Stimulated activated CD8-positive, alpha-beta memory T cell treated with anti-CD3 and anti-CD28 coated beads, Interleukin-2, amount 100 ng/mL, for 1 hour (primary cell): Measurements from ENCODE around the gene PSMA7.
A peak's percentile ranks its signal among the peaks of the same experiment; 100 is the strongest.

ENCODE experiments used
- DNase-seq, 2 donors: peaks; one replicate each; pipeline ENCODE4 v3.0.0-alpha.2; 2020; ENCODE audit warnings: low read depth in 2 of 2

PSMA7 gene

DNA sequence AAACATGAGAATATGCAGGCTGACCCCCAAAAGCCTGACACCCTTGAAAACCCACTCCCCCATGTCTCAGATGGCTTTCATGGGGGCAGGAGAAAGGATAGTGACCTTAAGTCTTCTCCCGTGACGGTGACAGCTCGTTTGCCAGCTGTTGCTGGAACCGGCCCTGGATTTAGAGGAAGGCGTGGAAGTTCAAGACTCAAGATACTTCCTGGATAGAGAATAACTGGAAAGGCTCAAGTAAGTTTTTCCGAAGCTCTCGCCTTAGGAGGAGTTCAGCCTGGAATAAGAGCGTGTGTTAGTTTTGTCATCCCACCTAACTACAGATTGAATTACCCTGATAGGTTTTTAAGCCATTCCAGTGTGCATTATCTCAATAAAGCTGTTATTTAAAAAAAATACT lies 28.1 kb upstream of the PSMA7 start:
- DNase-seq, result no peak

DNA sequence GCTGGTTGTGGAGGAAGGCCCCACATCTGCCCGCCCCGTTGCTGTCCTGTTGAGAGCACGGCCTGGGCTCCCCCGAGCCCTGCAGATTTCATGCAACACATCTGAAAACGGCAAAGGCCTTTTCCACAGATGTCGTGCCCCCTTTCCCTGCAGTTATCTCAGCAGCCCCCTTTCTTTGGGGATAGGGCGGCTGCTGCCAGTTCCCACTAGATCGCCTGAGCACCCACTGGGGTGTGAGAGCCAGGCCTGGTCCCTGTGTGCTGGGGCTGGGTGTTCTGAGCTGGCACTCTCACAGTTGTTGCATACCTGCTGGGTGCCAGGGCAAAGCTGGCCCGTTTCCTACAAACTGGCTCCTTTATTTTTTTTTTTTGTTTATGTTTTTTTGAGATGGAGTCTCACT lies 27.3 kb upstream of the PSMA7 start:
- no peak for DNase-seq

DNA sequence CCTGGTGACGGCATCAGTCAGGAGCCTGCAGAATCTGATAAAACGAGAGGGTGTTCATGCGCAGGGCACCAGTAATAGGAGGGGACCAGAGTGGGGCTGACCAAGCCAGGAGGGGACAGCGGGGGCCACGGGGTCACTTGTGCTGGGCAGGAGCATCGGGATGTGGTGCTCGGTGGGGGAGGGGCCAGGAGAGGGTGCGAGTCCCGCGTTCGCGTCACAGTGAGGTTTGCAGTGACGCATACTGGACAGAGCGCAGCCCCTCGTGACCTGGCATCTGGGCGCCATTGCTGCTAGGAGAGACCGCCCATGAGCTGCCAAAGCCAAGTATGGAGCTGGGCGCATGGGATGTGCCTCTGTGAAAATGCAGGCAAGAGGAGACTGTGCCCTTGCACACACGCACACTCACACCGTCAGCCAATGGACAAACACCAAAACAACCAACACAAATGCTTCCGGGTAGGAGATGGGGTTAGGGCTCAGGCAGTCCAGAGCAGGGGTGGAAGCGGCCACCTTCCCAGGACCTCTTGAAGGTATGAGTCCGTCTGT lies 25.8 kb upstream of the PSMA7 start:
- no peak for DNase-seq

DNA sequence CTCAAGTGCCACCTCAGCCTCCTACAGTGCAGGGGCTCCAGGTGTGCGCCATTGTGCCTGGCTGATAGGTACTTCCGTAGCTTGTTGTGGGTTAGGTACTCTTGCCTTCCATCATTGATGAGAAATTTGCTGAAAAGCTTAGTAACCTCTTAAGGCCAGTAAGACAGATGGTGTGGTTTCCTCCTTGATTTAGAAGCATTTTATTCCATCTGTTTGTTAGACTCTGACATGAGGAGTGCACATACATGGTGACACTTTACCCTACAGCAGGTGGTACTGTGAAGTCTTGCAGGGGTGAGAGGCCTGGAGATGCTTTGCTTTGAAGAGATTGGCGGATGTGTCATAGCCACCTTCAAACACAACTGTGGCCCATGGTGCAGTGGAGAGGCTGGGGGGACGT lies 24.9 kb upstream of the PSMA7 start:
- no peak for DNase-seq

DNA sequence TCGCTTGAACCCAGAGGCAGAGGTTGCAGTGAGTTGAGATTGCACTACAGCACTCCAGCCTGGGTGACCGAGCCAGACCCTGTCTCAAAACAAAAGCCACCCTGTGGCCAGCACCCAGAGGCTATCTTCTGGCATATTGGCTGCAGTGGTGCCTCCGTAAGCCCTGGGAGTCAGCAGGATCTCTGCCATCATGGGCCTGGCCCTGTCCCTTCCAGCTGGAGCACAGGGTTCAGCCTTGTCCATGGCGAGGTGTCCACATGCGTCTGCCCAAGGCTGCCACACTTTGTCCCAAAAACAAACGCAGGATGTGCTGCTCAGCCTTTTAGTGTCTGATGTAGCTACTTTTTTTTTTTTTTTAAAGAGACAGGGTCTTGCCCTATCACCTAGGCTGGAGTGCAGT lies 24.3 kb upstream of the PSMA7 start:
- DNase-seq, result no peak

DNA sequence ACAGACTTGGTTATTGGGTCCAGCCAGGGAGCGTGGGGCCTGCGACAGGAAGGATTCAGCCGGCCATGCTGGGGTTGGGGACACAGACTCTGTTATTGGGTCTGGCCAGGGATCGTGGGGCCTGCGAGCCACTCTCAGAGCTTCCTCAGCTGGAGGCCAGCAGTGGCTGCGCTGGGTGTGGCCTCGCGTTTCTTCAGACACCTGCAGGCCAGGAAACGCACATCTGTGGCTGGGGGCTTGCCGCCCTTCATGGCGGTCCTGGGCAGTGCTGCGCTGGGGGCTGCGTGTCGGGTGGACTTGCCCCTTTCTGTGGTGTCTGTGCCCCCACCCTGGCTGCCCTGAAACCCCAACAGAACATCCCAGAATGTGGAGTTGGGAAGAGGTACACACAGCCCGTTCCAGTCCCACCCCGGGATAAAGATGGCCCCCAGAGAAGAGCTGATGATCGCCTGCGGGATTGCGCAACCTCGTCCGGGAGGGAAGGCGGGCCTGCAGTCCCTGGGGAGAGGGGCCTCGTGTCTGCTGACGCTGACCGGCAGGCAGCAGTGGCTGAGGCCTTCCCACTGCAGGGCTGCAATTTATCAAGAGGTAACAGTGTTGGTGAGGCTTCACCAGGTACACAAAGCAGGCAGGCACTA lies 22.7 kb upstream of the PSMA7 start:
- DNase-seq, result no peak

DNA sequence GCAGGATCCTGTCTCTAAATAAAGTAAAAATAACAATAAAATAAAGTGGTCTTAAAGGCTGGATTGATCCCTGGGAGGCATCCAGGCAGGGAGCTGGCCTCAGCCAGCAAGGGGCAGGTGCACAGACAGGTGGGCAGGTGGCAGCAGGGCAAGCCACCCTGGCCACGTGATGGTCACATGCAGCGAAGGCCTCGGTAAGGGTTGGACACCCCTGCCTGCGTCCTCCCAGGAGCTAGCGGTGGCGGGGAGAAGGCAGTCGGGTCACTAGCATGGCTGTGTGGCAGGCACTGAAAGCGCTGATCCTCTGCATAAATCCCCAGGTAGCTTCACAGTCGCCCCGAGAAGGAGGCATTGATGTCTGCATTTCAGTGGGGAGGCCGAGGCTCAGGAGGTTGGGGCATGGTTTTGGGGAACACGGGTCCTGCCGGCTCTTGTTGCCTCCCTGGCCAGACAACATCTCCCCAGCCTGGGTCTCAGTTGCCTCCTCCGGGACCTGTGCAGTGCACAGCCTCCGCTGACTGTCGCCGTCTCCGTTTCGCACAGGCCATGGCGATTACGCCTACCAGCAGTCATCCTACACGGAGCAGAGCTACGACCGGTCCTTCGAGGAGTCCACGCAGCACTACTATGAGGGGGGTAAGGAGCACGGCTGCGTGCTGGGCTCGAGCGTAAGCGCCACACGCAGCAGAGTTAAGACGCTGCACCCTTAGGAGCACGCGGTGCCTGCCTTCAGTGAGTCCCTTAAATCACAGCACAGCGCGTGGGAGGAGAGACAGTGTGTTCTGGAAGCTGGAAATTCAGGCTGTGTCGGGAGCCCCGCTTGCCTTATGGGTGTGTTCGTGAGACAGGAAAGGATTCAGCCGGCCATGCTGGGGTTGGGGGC lies 21.9 kb upstream of the PSMA7 start:
- no peak for DNase-seq

DNA sequence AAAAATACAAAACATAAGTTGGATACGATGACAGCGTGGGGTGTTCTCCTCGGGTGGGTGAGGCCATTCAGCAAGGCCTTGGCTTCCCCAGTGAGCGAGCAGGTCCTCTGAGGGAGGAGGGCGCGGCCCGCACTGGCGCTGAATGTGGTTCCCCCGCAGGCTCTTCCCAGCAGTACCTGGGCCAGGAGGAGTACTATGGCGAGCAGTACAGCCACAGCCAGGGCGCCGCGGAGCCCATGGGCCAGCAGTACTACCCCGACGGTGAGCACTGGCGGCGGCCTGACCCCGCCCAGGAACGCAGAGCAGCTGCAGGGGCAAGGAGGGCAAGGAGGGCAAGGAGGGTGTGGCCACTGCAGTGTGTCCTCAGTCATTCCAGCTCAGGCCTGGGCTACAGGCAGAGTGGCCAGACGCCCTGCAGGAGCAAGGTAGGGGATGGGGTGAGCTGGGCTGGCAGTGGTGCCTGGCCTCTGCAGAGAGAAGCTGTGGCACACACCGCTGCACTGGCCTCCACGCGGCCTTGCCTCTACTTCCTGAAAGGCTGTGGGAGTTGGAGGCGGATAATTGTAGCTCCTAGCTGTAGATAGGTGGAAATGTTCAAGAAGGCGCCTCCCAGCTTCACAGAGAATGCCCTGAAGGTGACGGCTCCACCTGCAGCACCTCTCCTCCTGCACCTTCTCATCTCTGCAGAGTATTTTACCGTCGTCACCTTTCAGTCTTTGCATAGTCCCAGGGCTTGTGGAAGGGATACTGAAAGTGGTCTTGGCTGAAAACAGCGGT lies 21.0 kb upstream of the PSMA7 start:
- no peak for DNase-seq

DNA sequence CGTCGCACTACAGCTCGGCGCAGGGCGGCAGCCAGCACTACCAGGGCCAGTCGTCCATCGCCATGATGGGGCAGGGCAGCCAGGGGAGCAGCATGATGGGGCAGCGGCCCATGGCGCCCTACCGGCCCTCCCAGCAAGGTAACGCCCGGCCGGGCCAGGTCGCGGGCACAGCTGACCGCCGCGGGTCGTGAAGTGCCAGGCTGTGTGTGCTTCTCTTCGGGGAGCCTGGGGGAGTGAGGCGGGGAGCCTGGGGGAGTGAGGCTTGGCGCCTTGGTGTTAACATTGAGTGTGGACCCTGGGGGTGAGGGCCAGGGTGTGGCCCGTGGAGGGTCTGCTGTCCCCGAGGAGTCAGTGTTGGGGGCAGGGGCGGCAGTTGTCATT lies 20.3 kb upstream of the PSMA7 start:
- no peak for DNase-seq

DNA sequence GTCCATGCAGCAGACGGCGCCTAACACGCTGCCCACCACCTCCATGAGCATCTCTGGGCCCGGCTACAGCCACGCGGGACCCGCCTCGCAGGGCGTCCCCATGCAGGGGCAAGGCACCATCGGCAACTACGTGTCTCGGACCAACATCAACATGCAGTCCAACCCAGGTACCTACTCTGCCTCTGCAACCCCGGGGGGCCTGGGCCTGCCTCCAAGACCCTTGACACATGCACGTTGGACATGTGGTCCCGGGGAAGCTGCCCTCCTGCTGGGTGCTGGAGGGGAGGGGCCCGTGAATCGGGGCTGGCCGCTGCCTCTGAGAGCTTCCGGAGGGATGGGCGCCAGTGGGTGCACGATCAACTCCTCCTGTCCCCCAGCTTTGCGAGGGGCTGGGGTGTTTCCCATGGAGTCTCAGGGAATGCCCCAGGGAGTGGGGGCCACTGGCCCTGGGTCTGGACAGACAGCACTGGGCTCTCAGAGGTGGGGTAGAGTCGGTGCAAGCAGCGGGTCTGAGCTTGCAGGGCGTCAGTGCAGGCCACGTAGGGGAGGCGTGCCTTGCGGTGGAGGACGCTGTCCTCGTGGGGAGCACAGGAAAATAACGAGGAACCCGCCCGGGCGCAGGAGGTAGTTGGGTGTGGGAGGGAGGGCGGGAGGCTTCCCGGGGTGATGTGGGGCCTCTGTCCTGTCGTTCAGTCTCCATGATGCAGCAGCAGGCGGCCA lies 19.7 kb upstream of the PSMA7 start:
- DNase-seq, result no peak

DNA sequence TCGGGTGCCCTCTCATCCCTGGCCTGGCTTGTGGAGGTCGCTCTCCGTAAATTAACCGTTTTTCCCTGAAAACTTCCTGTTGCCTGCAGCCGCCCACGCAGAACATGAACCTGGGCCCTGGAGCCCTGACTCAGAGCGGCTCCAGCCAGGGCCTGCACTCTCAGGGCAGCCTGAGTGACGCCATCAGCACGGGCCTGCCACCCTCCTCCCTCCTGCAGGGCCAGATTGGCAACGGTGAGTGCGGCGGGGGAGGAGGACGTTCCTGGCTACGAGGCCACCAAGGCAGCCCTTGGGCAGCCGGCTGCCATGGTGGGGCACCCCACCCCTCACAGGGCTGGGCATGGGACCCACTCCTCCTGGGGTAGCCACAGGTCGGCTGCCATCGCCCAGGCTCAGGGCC lies 18.2 kb upstream of the PSMA7 start:
- no peak for DNase-seq

DNA sequence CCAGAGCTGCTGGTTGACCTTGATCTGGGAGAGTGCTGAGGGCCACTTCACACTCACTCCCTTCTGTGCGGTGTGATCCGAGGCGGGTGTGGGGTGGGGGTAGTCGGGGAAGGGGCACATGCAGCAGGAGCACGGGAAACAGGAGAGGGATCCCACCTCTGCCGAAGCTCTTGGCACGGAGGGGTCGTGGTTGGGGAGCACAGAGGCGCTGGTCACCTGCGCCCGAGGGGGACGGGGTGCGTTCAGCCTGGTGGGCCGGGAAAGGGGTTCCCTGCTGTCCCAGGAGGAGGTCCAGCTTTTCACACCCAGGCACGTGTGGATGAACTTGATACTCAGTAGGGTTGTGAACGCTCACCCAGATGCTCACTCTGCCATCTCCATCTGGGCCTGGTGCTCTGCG lies 17.7 kb upstream of the PSMA7 start:
- DNase-seq, result no peak

DNA sequence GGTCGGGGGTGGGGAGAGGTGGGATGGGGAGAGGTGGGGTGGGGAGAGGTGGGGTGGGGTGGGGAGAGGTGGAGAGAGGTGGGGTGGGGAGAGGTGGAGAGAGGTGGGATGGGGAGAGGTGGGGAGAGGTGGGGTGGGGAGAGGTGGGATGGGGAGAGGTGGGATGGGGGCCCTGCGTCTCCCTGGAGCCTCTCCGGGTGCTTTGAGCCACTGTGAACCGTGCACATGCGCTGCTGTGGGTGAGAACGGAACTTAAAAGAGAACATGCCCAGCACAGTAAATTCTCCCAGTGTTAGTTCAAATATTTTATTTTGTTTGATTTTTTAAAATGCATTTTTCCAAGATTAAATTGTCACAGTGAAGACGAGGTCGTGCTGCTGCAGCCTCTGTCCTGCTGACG lies 17.1 kb upstream of the PSMA7 start:
- no peak for DNase-seq

DNA sequence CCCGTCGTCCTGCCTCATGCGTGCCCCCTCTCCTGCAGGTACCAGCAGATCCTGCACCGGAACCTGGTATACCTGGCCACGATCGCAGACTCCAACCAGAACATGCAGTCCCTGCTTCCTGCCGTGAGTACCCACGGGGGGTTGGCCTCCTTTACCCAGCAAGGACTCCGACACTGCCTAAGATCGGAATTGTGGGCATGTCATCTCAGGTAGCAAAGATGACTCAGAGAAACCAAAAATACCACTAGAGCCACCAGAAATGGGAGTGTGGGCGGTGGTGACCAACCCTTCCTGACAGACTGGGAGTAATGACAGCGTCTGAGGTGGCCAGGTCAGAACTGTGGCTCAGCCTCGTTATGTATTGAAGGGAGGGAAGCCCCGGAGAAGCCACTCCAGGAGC lies 16.6 kb upstream of the PSMA7 start:
- no peak for DNase-seq

DNA sequence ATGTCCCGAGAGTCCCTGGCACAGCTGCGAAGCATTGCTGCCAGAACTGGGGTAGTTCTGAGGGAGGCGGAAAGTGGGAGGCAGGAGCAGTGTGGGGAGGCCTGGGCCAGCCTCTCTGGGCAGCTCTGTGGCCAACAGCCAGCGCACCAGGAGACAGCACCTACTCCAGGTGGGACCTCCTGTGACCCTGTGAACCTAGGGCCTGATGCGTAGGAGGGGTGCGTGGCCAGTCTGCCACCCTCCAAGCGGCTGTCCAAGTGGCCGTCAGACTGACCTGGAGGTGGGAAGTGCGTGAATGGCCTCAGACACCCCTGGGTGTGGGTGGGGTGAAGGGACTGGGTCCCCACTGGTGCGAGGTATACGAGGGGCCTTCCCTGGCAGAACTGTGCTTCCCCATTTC lies 15.9 kb upstream of the PSMA7 start:
- no peak for DNase-seq

DNA sequence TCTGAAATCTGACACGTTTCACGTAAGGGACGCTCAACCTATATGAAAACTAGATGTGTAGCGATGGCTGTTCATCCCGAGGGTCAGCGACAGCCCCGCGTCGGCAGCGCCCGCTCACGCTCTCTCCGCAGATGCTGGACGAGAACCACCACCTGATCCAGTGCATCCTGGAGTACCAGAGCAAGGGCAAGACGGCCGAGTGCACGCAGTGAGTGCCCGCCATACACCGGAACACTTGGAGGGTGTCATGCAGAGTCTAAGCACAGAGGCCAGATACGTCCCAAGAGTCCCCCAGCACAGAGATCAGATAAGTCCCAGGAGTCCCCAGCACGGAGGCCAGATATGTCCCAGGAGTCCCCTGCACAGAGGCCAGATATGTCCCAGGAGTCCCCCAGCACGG lies 15.3 kb upstream of the PSMA7 start:
- DNase-seq, result no peak

DNA sequence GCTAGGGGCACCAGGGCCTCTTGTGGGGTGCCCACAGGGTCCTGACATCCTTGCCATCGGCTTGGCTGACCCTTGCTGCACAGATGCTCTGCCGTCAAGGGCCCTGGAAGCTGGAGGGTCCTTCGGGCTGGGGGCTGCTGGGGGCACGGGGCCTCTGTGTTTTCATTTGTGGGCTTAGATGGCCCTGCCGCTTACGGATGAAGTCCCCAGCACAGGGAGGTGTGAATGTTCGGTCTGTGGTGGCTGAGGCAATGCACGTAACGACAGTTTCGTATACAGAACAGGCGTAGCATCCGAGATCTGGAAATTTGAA lies 14.8 kb upstream of the PSMA7 start:
- no peak for DNase-seq

DNA sequence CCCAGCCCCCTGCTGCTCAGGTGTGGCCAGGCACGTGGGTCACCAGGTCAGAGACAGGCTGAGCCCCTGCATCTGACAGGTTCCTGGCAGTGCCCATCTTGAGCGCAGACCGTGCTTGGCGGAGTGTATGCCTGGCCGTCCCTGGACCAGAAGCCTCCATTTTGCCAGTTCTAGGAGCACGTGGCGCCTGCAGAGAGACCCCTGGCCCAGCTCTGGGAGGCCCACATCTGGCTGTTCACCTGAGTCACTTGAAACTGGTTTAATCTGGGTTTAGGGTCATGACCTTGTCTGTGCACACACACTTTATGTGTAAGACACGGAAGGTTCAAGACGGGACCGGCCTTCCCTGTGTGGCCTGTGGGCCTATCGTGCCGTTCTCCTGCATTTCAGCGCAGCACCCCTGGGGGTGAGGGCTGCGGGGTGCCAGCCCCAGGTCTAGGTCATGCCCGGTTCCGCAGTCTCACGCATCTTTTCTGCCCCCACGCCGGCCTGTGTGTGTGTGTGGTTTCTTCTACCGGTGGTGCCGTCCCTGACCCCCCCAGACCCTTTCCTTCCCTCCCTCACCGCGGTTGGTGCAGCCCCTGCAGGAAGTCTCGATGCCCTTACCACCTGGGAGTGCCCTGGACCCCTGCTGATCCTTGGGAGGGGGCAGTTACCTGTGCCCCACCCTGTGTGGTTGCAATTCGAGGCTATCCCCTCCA lies 14.3 kb upstream of the PSMA7 start:
- DNase-seq, result no peak

DNA sequence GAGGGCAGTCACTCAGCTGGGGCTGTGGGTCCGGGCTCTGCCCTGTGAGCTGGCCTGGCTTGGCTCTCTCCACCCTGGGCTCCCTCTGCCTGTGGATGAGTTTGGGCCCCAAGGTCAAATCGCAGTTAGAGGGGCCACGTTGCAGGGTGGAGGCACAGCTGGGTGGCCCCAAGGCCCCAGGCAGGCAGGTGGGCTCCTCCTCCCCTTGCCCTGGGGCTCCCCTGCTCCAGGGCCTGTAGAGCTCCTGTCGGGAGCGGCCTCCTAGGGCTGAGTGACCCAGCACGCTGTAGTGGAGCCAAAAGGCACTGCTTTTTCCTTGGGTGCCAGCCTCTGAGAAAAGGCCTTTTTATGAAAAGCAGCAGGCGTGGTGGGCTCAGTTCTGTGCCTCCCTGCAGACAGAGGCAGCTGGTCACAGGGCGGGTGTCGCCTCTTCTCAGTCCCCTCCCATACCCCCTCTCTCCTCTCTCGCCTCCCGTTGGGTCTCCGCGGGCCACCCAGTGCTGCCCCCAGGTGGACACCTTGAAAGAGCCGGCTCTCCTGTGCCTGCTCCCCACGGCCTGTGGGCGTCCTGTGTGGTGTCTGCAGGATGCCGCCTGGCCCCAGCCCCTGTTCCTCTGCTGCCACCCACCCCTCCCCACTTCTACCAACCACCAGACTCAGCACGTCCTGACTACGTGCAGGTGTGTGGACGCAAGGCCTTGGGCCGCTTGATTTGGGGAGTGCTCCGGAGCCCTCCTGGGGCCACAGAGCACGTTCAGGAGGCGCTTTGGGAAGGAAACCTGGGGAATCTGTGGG lies 13.6 kb upstream of the PSMA7 start:
- peak in 1 of 2 donors; percentile 54 for DNase-seq

DNA sequence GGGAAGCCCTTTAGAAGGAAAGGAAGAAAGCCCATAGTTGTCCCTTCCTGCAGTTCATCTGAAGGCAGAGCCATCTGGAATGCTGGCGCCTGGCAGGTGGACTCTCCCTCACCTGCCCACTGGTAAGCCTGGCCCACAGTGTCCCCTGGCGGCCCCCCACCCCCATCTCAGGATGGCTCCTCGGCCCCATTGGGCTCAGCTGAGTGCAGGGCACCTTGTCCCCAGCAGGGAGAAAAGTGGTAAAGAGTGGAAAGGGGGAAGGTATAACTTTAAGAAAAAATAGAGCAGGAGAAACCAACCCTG lies 13.0 kb upstream of the PSMA7 start:
- no peak for DNase-seq
